GM23338 (cell line): ENCODE data around the gene CDON. TPM values are rescaled to one million over a fixed set of nuclear protein-coding genes. Genes with fewer than 3 reads are reported as not detected.

ENCODE experiments used
- ATAC-seq: fragments of 200-7000 bp; cut with Tn5 transposase; 3 replicates; pipeline ENCODE4 v1.9.1; 2020
- DNase-seq: peaks from one replicate; pipeline ENCODE4 v3.0.0-alpha.2; 2015; ENCODE audit warnings: low spot score
- H2AFZ ChIP-seq: fragments of 200-600 bp; sonication (generic); 2 replicates; pipeline ENCODE4 v1.8.0; 2016; ENCODE audit warnings: antibody characterized with exemption, mild to moderate bottlenecking, moderate library complexity
- H3F3A ChIP-seq: fragments of 200-600 bp; sonication (generic); replicated peaks from 2 replicates; pipeline ENCODE4 v1.8.0; 2017; ENCODE audit warnings: antibody characterized with exemption, mixed run types, low read depth
- H3K27ac ChIP-seq: fragments of 200-600 bp; sonication (generic); 2 replicates; pipeline ENCODE4 v1.6.1; 2016; ENCODE audit warnings: low read depth
- H3K27me3 ChIP-seq: fragments of 200-600 bp; sonication (generic); 2 replicates; pipeline ENCODE4 v1.8.0; 2016; ENCODE audit warnings: mild to moderate bottlenecking, mixed run types, moderate library complexity; ENCODE audit not compliant: insufficient read depth
- H3K36me3 ChIP-seq: fragments of 200-600 bp; sonication (generic); 2 replicates; pipeline ENCODE4 v1.8.0; 2016; ENCODE audit warnings: mild to moderate bottlenecking; ENCODE audit not compliant: insufficient read depth
- H3K4me1 ChIP-seq: fragments of 200-600 bp; sonication (generic); 2 replicates; pipeline ENCODE4 v1.8.0; 2016; ENCODE audit warnings: mild to moderate bottlenecking, moderate library complexity; ENCODE audit not compliant: insufficient read depth
- H3K4me2 ChIP-seq: fragments of 200-600 bp; sonication (generic); 2 replicates; pipeline ENCODE4 v1.7.1; 2017; ENCODE audit warnings: mixed run types
- H3K4me3 ChIP-seq: fragments of 200-600 bp; sonication (generic); 2 replicates; pipeline ENCODE4 v1.6.1; 2016; ENCODE audit warnings: mixed run types
- H3K79me2 ChIP-seq: fragments of 200-600 bp; sonication (generic); replicated peaks from 2 replicates; pipeline ENCODE4 v1.8.0; 2017; ENCODE audit warnings: mild to moderate bottlenecking; ENCODE audit not compliant: insufficient read depth
- H3K9me2 ChIP-seq: fragments of 200-600 bp; sonication (generic); 2 replicates; pipeline ENCODE4 v1.8.0; 2017; ENCODE audit not compliant: insufficient read depth
- H4K20me1 ChIP-seq: fragments of 200-600 bp; sonication (generic); replicated peaks from 2 replicates; pipeline ENCODE4 v1.8.0; 2017; ENCODE audit warnings: mild to moderate bottlenecking; ENCODE audit not compliant: insufficient read depth
- H3K27ac Mint-ChIP-seq: 2 replicates; pipeline ENCODE4 v1.8.0; 2020; ENCODE audit warnings: inconsistent platforms, mild to moderate bottlenecking, moderate library complexity, mixed read lengths
- H3K27me3 Mint-ChIP-seq: 3 replicates; pipeline ENCODE4 v1.8.0; 2022; ENCODE audit warnings: low read depth, mild to moderate bottlenecking, moderate library complexity, mixed read lengths, inconsistent platforms; ENCODE audit not compliant: insufficient read depth, poor library complexity
- H3K36me3 Mint-ChIP-seq: 3 replicates; pipeline ENCODE4 v1.8.0; 2021; ENCODE audit warnings: low read depth, mild to moderate bottlenecking, inconsistent platforms, moderate library complexity, mixed read lengths
- H3K4me1 Mint-ChIP-seq: 3 replicates; pipeline ENCODE4 v1.8.0; 2020; ENCODE audit warnings: mild to moderate bottlenecking, inconsistent platforms, mixed read lengths
- H3K4me3 Mint-ChIP-seq: 3 replicates; pipeline ENCODE4 v1.8.0; 2021; ENCODE audit warnings: moderate library complexity, mild to moderate bottlenecking, inconsistent platforms, mixed read lengths
- H3K9me3 Mint-ChIP-seq: 3 replicates; pipeline ENCODE4 v1.8.0; 2020; ENCODE audit warnings: moderate library complexity, mild to moderate bottlenecking, inconsistent platforms, mixed read lengths
- CREB1 ChIP-seq: fragments of 250-450 bp; sonication (Bioruptor Pico); IDR thresholded peaks from 2 replicates; pipeline ENCODE4 v1.5.0; 2020; ENCODE audit warnings: low read depth, mild to moderate bottlenecking, moderate library complexity
- EZH2 ChIP-seq: fragments of 200-600 bp; sonication (generic); IDR thresholded peaks from one replicate; pipeline ENCODE4 v1.8.0; 2017; ENCODE audit warnings: antibody characterized with exemption, mild to moderate bottlenecking, low read depth; ENCODE audit not compliant: unreplicated experiment
- EZH2phosphoT487 ChIP-seq: fragments of 200-600 bp; sonication (generic); IDR thresholded peaks from one replicate; pipeline ENCODE4 v1.8.1; 2018; ENCODE audit warnings: antibody characterized with exemption; ENCODE audit not compliant: unreplicated experiment
- JUNB ChIP-seq: IDR thresholded peaks from one replicate; pipeline ENCODE4 v1.6.1; 2016; ENCODE audit warnings: antibody characterized with exemption; ENCODE audit not compliant: unreplicated experiment
- NANOG ChIP-seq: IDR thresholded peaks from 2 replicates; pipeline ENCODE4 v1.6.1; 2016; ENCODE audit warnings: antibody characterized with exemption, borderline replicate concordance
- POLR2AphosphoS5 ChIP-seq: IDR thresholded peaks from 2 replicates; pipeline ENCODE4 v1.6.1; 2016; ENCODE audit warnings: antibody characterized with exemption, low read depth
- STAT1 ChIP-seq: IDR thresholded peaks from one replicate; pipeline ENCODE4 v1.6.1; 2016; ENCODE audit warnings: antibody characterized with exemption; ENCODE audit not compliant: unreplicated experiment
- ZNF114 ChIP-seq: fragments of 250-450 bp; sonication (Bioruptor Pico); IDR thresholded peaks from 2 replicates; pipeline ENCODE4 v1.5.0; 2020; ENCODE audit warnings: mild to moderate bottlenecking, moderate library complexity
- ZNF331 ChIP-seq: fragments of 250-450 bp; sonication (Bioruptor Pico); IDR thresholded peaks from 2 replicates; pipeline ENCODE4 v1.5.0; 2020; ENCODE audit warnings: low read depth, mild to moderate bottlenecking, moderate library complexity
- polyA plus RNA-seq: library from polyadenylated mRNA; unstranded; fragments of >200 nt; fragmentation: Nextera tagmentation; extraction: Ambion mirVana; gene quantifications from 2 replicates; pipeline ENCODE4 v1.2.1, GENCODE V29; 2016
- total RNA-seq: library from RNA; depleted of rRNA; stranded (reverse); fragments of >200 nt; shearing (Covaris generic); gene quantifications from 2 replicates; pipeline ENCODE4 v1.2.3, GENCODE V29; 2014
- TF ChIP-seq, protein P1 (sequence below): IDR thresholded peaks from 2 replicates; pipeline ENCODE4 v1.6.1; 2016; ENCODE audit warnings: antibody characterized with exemption
- TF ChIP-seq, protein P2 (sequence below): fragments of 250-450 bp; sonication (Bioruptor Pico); IDR thresholded peaks from 2 replicates; pipeline ENCODE4 v1.5.0; 2020; ENCODE audit warnings: mild to moderate bottlenecking, moderate library complexity
- TF ChIP-seq, protein P3 (sequence below): IDR thresholded peaks from one replicate; pipeline ENCODE4 v1.6.1; 2018; ENCODE audit warnings: antibody characterized with exemption; ENCODE audit not compliant: unreplicated experiment
- TF ChIP-seq, protein P4 (sequence below), 2 experiments: fragments of 200-600 bp in 1 of 2; sonication (generic) in 1 of 2; conservative IDR thresholded peaks; 2 replicates each; pipeline versions ENCODE4 v1.5.1 to v1.6.1; 2016 to 2017; ENCODE audit warnings: antibody characterized with exemption in 2 of 2, low read depth in 2 of 2, mild to moderate bottlenecking in 2 of 2, moderate library complexity in 1 of 2

Gene CDON
- total and polyA plus RNA-seq, 2 experiments from 2014 or later: 4.1 to 35.5 TPM

DNA sequence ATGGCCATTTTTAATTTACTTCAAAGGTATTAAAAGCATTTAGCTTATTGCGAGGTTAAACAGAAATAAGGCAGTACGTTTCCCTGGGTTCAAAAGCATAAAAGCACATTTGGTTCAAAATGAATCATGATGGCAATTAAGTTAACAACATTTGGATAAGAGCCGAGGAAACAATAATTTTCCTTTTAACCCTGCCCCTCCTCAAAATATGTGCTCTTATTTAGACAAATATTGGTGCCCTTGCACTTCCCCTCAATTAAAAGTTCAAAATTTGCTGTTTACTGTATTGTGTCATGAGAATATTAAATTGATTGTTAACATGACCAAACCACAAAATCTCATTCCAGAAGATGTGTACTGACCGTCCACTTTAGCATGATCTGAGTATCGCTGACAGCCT is 68.2 kb downstream of the CDON start:
- no peak for ATAC-seq
- H3K4me2 ChIP-seq: no peak overlapping the region
- no peaks in the 10 kb centered on the region for H3F3A ChIP-seq
- peaks cover 14% of the 10 kb centered on the region for H3K4me1 ChIP-seq
- H4K20me1 ChIP-seq: no peaks in the 10 kb centered on the region
- no peaks in the 10 kb centered on the region for H3K9me2 ChIP-seq
- H2AFZ ChIP-seq: no peak overlapping the region
- no peak overlapping the region for H3K4me3 Mint-ChIP-seq
- H3K4me3 ChIP-seq: no peak overlapping the region
- no peak for TF ChIP-seq ZNF331 (CRISPR knock-in tag)
- TF ChIP-seq JUNB: no peak
- TF ChIP-seq CREB1: no peak
- TF ChIP-seq EZH2phosphoT487: no peak
- TF ChIP-seq, protein P1, sequence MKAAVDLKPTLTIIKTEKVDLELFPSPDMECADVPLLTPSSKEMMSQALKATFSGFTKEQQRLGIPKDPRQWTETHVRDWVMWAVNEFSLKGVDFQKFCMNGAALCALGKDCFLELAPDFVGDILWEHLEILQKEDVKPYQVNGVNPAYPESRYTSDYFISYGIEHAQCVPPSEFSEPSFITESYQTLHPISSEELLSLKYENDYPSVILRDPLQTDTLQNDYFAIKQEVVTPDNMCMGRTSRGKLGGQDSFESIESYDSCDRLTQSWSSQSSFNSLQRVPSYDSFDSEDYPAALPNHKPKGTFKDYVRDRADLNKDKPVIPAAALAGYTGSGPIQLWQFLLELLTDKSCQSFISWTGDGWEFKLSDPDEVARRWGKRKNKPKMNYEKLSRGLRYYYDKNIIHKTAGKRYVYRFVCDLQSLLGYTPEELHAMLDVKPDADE: no peak
- TF ChIP-seq STAT1: no peak
- TF ChIP-seq, protein P2, sequence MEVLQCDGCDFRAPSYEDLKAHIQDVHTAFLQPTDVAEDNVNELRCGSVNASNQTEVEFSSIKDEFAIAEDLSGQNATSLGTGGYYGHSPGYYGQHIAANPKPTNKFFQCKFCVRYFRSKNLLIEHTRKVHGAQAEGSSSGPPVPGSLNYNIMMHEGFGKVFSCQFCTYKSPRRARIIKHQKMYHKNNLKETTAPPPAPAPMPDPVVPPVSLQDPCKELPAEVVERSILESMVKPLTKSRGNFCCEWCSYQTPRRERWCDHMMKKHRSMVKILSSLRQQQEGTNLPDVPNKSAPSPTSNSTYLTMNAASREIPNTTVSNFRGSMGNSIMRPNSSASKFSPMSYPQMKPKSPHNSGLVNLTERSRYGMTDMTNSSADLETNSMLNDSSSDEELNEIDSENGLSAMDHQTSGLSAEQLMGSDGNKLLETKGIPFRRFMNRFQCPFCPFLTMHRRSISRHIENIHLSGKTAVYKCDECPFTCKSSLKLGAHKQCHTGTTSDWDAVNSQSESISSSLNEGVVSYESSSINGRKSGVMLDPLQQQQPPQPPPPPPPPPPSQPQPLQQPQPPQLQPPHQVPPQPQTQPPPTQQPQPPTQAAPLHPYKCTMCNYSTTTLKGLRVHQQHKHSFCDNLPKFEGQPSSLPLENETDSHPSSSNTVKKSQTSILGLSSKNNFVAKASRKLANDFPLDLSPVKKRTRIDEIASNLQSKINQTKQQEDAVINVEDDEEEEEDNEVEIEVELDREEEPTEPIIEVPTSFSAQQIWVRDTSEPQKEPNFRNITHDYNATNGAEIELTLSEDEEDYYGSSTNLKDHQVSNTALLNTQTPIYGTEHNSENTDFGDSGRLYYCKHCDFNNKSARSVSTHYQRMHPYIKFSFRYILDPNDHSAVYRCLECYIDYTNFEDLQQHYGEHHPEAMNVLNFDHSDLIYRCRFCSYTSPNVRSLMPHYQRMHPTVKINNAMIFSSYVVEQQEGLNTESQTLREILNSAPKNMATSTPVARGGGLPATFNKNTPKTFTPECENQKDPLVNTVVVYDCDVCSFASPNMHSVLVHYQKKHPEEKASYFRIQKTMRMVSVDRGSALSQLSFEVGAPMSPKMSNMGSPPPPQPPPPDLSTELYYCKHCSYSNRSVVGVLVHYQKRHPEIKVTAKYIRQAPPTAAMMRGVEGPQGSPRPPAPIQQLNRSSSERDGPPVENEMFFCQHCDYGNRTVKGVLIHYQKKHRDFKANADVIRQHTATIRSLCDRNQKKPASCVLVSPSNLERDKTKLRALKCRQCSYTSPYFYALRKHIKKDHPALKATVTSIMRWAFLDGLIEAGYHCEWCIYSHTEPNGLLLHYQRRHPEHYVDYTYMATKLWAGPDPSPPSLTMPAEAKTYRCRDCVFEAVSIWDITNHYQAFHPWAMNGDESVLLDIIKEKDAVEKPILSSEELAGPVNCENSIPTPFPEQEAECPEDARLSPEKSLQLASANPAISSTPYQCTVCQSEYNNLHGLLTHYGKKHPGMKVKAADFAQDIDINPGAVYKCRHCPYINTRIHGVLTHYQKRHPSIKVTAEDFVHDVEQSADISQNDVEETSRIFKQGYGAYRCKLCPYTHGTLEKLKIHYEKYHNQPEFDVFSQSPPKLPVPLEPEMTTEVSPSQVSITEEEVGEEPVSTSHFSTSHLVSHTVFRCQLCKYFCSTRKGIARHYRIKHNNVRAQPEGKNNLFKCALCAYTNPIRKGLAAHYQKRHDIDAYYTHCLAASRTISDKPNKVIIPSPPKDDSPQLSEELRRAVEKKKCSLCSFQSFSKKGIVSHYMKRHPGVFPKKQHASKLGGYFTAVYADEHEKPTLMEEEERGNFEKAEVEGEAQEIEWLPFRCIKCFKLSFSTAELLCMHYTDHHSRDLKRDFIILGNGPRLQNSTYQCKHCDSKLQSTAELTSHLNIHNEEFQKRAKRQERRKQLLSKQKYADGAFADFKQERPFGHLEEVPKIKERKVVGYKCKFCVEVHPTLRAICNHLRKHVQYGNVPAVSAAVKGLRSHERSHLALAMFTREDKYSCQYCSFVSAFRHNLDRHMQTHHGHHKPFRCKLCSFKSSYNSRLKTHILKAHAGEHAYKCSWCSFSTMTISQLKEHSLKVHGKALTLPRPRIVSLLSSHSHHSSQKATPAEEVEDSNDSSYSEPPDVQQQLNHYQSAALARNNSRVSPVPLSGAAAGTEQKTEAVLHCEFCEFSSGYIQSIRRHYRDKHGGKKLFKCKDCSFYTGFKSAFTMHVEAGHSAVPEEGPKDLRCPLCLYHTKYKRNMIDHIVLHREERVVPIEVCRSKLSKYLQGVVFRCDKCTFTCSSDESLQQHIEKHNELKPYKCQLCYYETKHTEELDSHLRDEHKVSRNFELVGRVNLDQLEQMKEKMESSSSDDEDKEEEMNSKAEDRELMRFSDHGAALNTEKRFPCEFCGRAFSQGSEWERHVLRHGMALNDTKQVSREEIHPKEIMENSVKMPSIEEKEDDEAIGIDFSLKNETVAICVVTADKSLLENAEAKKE (CRISPR knock-in tag): no peak
- TF ChIP-seq, protein P3, sequence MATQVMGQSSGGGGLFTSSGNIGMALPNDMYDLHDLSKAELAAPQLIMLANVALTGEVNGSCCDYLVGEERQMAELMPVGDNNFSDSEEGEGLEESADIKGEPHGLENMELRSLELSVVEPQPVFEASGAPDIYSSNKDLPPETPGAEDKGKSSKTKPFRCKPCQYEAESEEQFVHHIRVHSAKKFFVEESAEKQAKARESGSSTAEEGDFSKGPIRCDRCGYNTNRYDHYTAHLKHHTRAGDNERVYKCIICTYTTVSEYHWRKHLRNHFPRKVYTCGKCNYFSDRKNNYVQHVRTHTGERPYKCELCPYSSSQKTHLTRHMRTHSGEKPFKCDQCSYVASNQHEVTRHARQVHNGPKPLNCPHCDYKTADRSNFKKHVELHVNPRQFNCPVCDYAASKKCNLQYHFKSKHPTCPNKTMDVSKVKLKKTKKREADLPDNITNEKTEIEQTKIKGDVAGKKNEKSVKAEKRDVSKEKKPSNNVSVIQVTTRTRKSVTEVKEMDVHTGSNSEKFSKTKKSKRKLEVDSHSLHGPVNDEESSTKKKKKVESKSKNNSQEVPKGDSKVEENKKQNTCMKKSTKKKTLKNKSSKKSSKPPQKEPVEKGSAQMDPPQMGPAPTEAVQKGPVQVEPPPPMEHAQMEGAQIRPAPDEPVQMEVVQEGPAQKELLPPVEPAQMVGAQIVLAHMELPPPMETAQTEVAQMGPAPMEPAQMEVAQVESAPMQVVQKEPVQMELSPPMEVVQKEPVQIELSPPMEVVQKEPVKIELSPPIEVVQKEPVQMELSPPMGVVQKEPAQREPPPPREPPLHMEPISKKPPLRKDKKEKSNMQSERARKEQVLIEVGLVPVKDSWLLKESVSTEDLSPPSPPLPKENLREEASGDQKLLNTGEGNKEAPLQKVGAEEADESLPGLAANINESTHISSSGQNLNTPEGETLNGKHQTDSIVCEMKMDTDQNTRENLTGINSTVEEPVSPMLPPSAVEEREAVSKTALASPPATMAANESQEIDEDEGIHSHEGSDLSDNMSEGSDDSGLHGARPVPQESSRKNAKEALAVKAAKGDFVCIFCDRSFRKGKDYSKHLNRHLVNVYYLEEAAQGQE: no peak
- no peak for TF ChIP-seq EZH2
- TF ChIP-seq POLR2AphosphoS5: no peak
- TF ChIP-seq, protein P4, sequence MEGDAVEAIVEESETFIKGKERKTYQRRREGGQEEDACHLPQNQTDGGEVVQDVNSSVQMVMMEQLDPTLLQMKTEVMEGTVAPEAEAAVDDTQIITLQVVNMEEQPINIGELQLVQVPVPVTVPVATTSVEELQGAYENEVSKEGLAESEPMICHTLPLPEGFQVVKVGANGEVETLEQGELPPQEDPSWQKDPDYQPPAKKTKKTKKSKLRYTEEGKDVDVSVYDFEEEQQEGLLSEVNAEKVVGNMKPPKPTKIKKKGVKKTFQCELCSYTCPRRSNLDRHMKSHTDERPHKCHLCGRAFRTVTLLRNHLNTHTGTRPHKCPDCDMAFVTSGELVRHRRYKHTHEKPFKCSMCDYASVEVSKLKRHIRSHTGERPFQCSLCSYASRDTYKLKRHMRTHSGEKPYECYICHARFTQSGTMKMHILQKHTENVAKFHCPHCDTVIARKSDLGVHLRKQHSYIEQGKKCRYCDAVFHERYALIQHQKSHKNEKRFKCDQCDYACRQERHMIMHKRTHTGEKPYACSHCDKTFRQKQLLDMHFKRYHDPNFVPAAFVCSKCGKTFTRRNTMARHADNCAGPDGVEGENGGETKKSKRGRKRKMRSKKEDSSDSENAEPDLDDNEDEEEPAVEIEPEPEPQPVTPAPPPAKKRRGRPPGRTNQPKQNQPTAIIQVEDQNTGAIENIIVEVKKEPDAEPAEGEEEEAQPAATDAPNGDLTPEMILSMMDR (conservative IDR thresholded peaks at IDR 0.05; ENCODE audit: low read depth in 2 of 2): no peak
- TF ChIP-seq NANOG: no peak
- no peak for TF ChIP-seq ZNF114 (CRISPR knock-in tag)
- peaks cover 20% of the 10 kb centered on the region; the same call in 2 of the 3 replicates for H3K36me3 Mint-ChIP-seq
- no peaks in the 10 kb centered on the region for H3K79me2 ChIP-seq
- H3K27ac Mint-ChIP-seq: no peak overlapping the region
- no peak overlapping the region for H3K27ac ChIP-seq
- H3K36me3 ChIP-seq: peaks cover 3% of the 10 kb centered on the region; the same call in 1 of the 2 replicates
- no peak for DNase-seq
- H3K4me1 Mint-ChIP-seq: peaks cover 9% of the 10 kb centered on the region
- no peaks in the 10 kb centered on the region for H3K27me3 ChIP-seq
- no peaks in the 10 kb centered on the region for H3K9me3 Mint-ChIP-seq
- no peaks in the 10 kb centered on the region for H3K27me3 Mint-ChIP-seq
